RPMI8226 (cell line): Measurements from ENCODE around the gene JDP2.

Source experiments
- DNase-seq: peaks from one replicate; pipeline ENCODE4 v3.0.0-alpha.2; 2015

Gene JDP2

GRCh38 chr14:75411214-75411540 lies 16.6 kb upstream of the JDP2 start:
- no peak for DNase-seq

GRCh38 chr14:75413013-75413412 lies 14.8 kb upstream of the JDP2 start:
- peak; percentile 13 for DNase-seq

DNA sequence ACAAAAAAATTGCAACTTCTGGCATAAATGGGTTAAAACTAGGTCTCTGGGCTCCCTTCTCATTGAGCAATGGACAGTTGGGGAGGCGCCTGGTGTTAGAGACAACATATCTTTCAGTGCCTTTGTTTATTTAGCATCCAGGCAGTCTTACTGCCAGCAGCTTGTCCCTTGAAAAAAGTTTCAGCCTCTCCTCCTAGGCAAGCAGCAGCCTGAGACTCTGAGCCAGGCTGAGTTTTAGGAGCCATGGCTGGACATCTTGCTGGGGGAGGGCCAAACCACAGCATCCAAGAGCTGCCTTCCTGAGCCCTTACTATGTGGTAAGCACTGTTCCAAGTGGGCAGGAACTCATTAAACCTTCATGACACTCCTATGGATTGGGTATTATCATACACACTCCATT lies 10.1 kb upstream of the JDP2 start:
- DNase-seq = no peak

DNA sequence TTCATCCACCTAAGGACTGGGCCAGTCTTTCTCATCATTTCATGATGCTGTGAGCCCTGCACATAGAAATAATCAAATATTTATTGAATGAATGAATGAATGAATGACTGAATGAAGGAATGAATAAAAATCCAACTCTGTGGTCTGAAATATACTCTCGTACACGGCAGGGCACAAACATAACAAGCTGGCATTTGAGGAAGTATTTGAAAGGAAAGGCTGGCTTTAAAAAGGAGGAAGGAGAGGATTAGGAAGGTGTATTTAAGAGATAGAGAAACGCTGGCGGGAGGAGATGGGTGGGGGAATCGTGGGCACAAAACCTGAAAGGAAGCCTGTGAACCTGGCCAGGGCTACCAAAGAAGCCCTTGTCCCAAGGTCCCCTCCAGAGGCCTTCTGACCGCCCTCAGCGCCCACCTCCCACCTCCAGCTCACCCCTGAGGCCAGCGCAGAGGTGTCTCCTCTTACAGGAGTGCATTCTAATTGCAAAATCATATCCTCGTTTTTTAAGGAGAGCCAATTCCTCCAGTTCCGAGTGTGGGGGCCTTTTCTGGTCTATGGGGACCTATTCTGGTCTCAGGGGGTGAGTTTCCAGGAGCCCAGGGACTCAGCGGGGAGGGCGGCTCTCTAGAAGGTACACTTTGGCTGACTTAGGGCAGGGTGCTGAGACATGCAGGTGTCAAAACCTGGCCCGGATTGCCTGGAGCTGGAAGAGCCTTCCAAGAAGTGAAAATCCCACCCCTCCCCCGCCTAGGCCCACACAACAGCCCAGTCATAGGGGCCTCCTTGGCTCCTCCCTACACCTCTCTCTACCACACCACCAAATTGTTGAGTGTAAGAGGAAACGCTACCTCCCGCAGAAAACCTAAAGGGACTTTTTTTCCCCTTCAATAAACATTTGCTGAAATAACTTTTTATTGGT lies 8.7 kb upstream of the JDP2 start:
- no peak for DNase-seq

GRCh38 chr14:75422169-75422568 lies 5.7 kb upstream of the JDP2 start:
- DNase-seq = no peak

- no peak for DNase-seq
Observed at GRCh38 chr14:75424496-75424895, 3.3 kb upstream of the JDP2 start.

GRCh38 chr14:75425446-75425845 lies 2.4 kb upstream of the JDP2 start:
- no peak for DNase-seq

DNA sequence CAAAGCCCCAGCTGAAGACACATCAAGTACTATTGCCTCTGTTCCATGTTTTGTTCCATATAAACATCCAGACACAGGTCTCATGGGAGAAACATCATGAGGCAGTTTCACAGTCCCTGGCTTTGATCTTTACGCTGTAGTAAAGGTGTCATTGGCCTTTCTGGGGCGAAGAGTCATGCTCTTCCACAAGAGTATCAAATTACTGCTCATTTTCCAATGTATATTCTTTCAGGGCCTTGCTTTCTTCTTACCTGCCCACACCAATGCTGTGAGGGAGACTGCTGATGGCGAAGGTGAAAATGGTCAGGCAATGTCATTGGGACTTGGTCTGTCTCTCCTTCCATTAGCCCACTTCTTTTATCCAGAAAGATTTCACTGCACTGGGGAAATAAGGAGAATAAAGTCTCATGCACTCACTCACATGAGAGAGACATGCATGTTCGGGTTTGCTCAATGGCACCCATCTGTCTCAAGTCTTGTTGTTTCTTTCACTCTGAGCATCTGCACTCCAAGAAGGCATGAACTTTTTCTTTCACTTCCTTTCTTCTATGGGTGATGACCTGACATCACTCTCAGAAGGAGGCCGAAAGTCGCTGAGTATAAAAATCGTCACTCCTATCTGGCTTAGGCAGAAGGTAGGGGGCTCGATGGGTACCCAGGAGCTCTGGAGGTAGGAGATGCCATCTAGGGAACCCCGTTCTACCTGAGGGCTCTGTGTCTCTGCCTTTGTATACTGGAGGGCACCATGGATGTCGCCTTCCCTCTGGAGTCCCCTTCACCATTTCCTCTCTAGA lies 1.3 kb upstream of the JDP2 start:
- DNase-seq = peak; percentile 63

GRCh38 chr14:75427126-75427481 lies 718 bp upstream of the JDP2 start:
- DNase-seq = no peak

- peak; percentile 15 for DNase-seq
Observed at GRCh38 chr14:75428230-75429104, 645 bp downstream of the JDP2 start.

GRCh38 chr14:75429562-75429961 lies 1.7 kb downstream of the JDP2 start:
- DNase-seq = no peak

- no peak for DNase-seq
Observed at GRCh38 chr14:75430116-75430515, 2.3 kb downstream of the JDP2 start.

- DNase-seq = no peak
Observed at GRCh38 chr14:75430526-75430925, 2.7 kb downstream of the JDP2 start.

GRCh38 chr14:75430976-75431375 lies 3.2 kb downstream of the JDP2 start:
- DNase-seq = no peak

- no peak for DNase-seq
Observed at GRCh38 chr14:75431827-75432226, 4.0 kb downstream of the JDP2 start.

GRCh38 chr14:75432411-75432810 lies 4.6 kb downstream of the JDP2 start:
- DNase-seq = no peak

- DNase-seq = no peak
Observed at GRCh38 chr14:75433631-75434071, 5.8 kb downstream of the JDP2 start.

GRCh38 chr14:75434138-75434889 lies 6.5 kb downstream of the JDP2 start:
- no peak for DNase-seq

GRCh38 chr14:75434890-75435248 lies 7.0 kb downstream of the JDP2 start:
- DNase-seq = no peak

DNA sequence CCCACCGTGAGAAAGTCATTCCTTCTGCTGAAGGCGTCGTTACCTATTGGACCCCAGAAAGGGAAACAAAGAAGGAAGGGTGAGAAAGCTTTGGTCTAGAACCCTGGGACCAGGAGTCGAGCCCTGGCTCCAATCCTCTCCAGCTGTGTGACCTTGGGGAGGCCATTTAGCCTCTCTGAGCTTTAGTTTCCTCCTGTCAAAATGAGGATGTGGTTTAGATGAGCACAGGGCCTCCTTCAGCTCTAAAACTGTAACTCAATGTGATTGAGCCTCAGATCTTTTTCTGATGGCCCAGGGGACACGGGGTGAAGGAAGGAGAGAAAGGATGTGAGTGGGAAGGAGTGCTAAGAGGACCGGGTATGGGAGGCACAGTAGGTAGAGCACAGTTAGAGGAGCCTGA lies 7.7 kb downstream of the JDP2 start:
- DNase-seq = no peak

GRCh38 chr14:75437201-75438143 lies 9.7 kb downstream of the JDP2 start:
- peak; percentile 73 for DNase-seq
